Measurements from ENCODE around the gene SLC12A3. TPM values are rescaled to one million over a fixed set of nuclear protein-coding genes. Genes with fewer than 3 reads are reported as not detected.

Gene SLC12A3
- total RNA-seq, 1 experiment from 2014 or later = not detected

Other genes starting within 250 kb of the SLC12A3 start
- gene MT1E, start 239.4 kb upstream of the SLC12A3 start, total RNA-seq (2014; rRNA removed; shearing (Covaris generic)) = 604 and 676 TPM in 2 replicates
- 2.3 and 4.5 TPM in 2 replicates for gene MT1M, start 232.5 kb upstream of the SLC12A3 start, total RNA-seq (2014; rRNA removed; shearing (Covaris generic))
- 1.1 and 3.4 TPM in 2 replicates for gene MT1A, start 226.5 kb upstream of the SLC12A3 start, total RNA-seq (2014; rRNA removed; shearing (Covaris generic))
- not detected in 2 replicates for gene MT1B, start 213.3 kb upstream of the SLC12A3 start, total RNA-seq (2014; rRNA removed; shearing (Covaris generic))
- gene MT1F, start 207.2 kb upstream of the SLC12A3 start, total RNA-seq (2014; rRNA removed; shearing (Covaris generic)) = 6.5 and 9.0 TPM in 2 replicates
- gene MT1G, start 197.1 kb upstream of the SLC12A3 start, total RNA-seq (2014; rRNA removed; shearing (Covaris generic)) = 6.8 and 13.5 TPM in 2 replicates
- gene MT1H, start 195.4 kb upstream of the SLC12A3 start, total RNA-seq (2014; rRNA removed; shearing (Covaris generic)) = not detected in 2 replicates
- 150 and 163 TPM in 2 replicates for gene MT1X, start 182.7 kb upstream of the SLC12A3 start, total RNA-seq (2014; rRNA removed; shearing (Covaris generic))
- gene NUP93, start 135.1 kb upstream of the SLC12A3 start, total RNA-seq (2014; rRNA removed; shearing (Covaris generic)) = 104 and 113 TPM in 2 replicates
- gene HERPUD1, start 66.9 kb downstream of the SLC12A3 start, total RNA-seq (2014; rRNA removed; shearing (Covaris generic)) = 98.9 and 103 TPM in 2 replicates
- 3.5 and 4.8 TPM in 2 replicates for gene CETP, start 96.7 kb downstream of the SLC12A3 start, total RNA-seq (2014; rRNA removed; shearing (Covaris generic))
- gene NLRC5, start 124.3 kb downstream of the SLC12A3 start, total RNA-seq (2014; rRNA removed; shearing (Covaris generic)) = 15.0 and 16.1 TPM in 2 replicates
- 61.8 and 93.1 TPM in 2 replicates for gene CPNE2, start 227.4 kb downstream of the SLC12A3 start, total RNA-seq (2014; rRNA removed; shearing (Covaris generic))